Karpas-422 (cell line): ENCODE measurements around the gene LNX1. TPM values are rescaled to one million over a fixed set of nuclear protein-coding genes. Genes with fewer than 3 reads are reported as not detected.

Experiments used
- DNase-seq: peaks from one replicate; pipeline ENCODE4 v3.0.0-alpha.2; 2015
- H2AFZ ChIP-seq: fragments of 200-600 bp; sonication (generic); 2 replicates; pipeline ENCODE4 v1.6.1; 2014; ENCODE audit warnings: antibody characterized with exemption, low read length, mixed read lengths
- H3K27ac ChIP-seq: fragments of 200-600 bp; sonication (generic); 2 replicates; pipeline ENCODE4 v1.5.1; 2014; ENCODE audit warnings: mild to moderate bottlenecking, low read length, moderate library complexity
- H3K27me3 ChIP-seq: fragments of 200-600 bp; sonication (generic); 2 replicates; pipeline ENCODE4 v1.6.1; 2014; ENCODE audit warnings: low read length, mixed read lengths
- H3K36me3 ChIP-seq: fragments of 200-600 bp; sonication (generic); 2 replicates; pipeline ENCODE4 v1.6.1; 2014; ENCODE audit warnings: low read length, mixed read lengths; ENCODE audit not compliant: insufficient read depth
- H3K4me1 ChIP-seq: fragments of 200-600 bp; sonication (generic); 2 replicates; pipeline ENCODE4 v1.6.1; 2014; ENCODE audit warnings: mild to moderate bottlenecking, low read length, mixed read lengths
- H3K4me2 ChIP-seq: fragments of 200-600 bp; sonication (generic); 2 replicates; pipeline ENCODE4 v1.6.1; 2014; ENCODE audit warnings: low read length, low read depth, mild to moderate bottlenecking; ENCODE audit not compliant: poor library complexity, severe bottlenecking
- H3K4me3 ChIP-seq: fragments of 200-600 bp; sonication (generic); 2 replicates; pipeline ENCODE4 v1.5.1; 2014; ENCODE audit warnings: mild to moderate bottlenecking, antibody characterized with exemption, low read length, mixed read lengths
- H3K79me2 ChIP-seq: fragments of 200-600 bp; sonication (generic); 2 replicates; pipeline ENCODE4 v1.6.1; 2014; ENCODE audit warnings: mild to moderate bottlenecking, low read length, mixed read lengths
- H3K9ac ChIP-seq: fragments of 200-600 bp; sonication (generic); 2 replicates; pipeline ENCODE4 v1.6.0; 2014; ENCODE audit warnings: low read length
- H3K9me2 ChIP-seq: fragments of 200-600 bp; sonication (generic), shearing (Covaris generic); replicated peaks from 2 replicates; pipeline ENCODE4 v1.6.0; 2014; ENCODE audit warnings: mild to moderate bottlenecking, low read length, moderate library complexity; ENCODE audit not compliant: insufficient read depth
- H3K9me3 ChIP-seq: fragments of 300-700, 200-600 bp; sonication (generic); 2 replicates; pipeline ENCODE4 v1.6.1; 2014; ENCODE audit warnings: low read length, mixed read lengths
- H4K20me1 ChIP-seq: fragments of 200-600 bp; sonication (generic); 2 replicates; pipeline ENCODE4 v1.6.1; 2014; ENCODE audit warnings: mild to moderate bottlenecking, antibody characterized with exemption, low read length, low read depth; ENCODE audit not compliant: insufficient read depth
- total RNA-seq: library from RNA; depleted of rRNA; stranded (reverse); fragments of >200 nt; shearing (Covaris generic); gene quantifications from 2 replicates; pipeline ENCODE4 v1.2.3, GENCODE V29; 2014; ENCODE audit warnings: low replicate concordance

The LNX1 gene
- total RNA-seq, 1 experiment from 2014 or later: not detected

GRCh38 chr4:53497487-53498244 is 93.6 kb downstream of the LNX1 start:
- Histone ChIP-seq H3K9me2 (no peaks in the 10 kb centered on the region), H2AFZ (no peak overlapping the region), H3K4me1 (no peaks in the 10 kb centered on the region), H3K79me2 (no peaks in the 10 kb centered on the region), H3K27me3 (no peaks in the 10 kb centered on the region), H3K4me2 (no peak overlapping the region), H3K4me3 (no peak overlapping the region), H3K9me3 (no peaks in the 10 kb centered on the region), H4K20me1 (no peaks in the 10 kb centered on the region), H3K27ac (no peak overlapping the region), H3K36me3 (no peaks in the 10 kb centered on the region), H3K9ac (no peak overlapping the region)
- no peak for DNase-seq

DNA sequence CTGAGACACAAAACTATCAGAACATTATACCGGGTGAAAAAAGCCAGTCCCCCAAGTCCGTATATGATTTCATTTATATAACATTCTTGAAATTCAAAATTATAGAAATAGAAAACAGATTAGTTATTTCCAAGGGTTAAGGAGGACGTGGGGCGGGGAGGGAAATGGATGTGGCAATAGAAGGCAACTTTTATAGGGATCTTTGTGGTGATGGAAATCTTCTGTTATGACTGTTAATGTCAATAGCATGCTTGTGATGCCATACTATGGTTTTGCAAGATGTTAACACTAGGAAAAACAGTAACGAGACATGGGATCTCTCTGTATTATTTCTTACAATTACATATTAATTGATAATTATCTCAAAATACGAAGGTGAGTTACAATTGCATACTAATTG is 96.4 kb downstream of the LNX1 start:
- Histone ChIP-seq H4K20me1 (no peaks in the 10 kb centered on the region), H3K4me1 (no peaks in the 10 kb centered on the region), H3K9ac (no peak overlapping the region), H3K4me3 (no peak overlapping the region), H3K9me2 (no peaks in the 10 kb centered on the region), H3K36me3 (no peaks in the 10 kb centered on the region), H3K79me2 (no peaks in the 10 kb centered on the region), H3K4me2 (no peak overlapping the region), H3K27ac (no peak overlapping the region), H3K27me3 (no peaks in the 10 kb centered on the region), H2AFZ (no peak overlapping the region), H3K9me3 (no peaks in the 10 kb centered on the region)
- no peak for DNase-seq

DNA sequence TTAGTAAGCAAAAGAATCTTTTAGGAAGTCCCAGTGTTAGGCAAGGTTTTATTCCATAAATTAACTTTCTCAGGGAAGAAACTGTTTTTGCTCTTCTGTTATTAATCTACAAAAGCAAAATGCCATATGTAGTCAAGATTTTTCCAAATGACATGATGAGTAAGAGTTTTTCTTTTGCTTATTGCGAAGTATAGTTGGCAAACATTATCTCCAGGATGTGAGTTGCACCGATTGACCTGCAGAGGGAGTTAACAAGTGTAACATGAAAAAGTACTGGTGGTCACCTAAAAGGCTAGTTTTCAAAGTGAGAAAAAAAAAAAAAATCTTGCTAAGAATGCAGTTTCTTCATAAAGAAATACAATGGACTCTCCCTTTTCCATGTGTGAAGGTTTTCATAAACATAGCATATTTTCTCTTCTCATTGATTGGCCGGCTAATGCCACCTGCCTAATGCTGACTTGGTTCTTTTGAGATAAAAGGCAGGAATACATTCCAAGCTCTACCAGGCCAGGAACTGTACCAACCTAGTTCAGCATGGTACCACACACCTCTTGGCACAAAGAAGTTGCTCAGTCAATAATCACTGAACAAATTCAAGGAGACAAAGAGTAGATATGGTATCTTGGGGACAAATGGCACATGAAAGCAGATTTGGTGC is 100.2 kb downstream of the LNX1 start:
- H3K4me2 ChIP-seq: no peak overlapping the region
- no peaks in the 10 kb centered on the region for H3K79me2 ChIP-seq
- no peaks in the 10 kb centered on the region for H3K9me2 ChIP-seq
- no peak overlapping the region for H3K9ac ChIP-seq
- H3K27me3 ChIP-seq: no peaks in the 10 kb centered on the region
- H3K4me3 ChIP-seq: no peak overlapping the region
- no peaks in the 10 kb centered on the region for H3K9me3 ChIP-seq
- no peak overlapping the region for H2AFZ ChIP-seq
- no peaks in the 10 kb centered on the region for H4K20me1 ChIP-seq
- H3K36me3 ChIP-seq: no peaks in the 10 kb centered on the region
- H3K27ac ChIP-seq: no peak overlapping the region
- DNase-seq: peak; percentile 72
- H3K4me1 ChIP-seq: no peaks in the 10 kb centered on the region

DNA sequence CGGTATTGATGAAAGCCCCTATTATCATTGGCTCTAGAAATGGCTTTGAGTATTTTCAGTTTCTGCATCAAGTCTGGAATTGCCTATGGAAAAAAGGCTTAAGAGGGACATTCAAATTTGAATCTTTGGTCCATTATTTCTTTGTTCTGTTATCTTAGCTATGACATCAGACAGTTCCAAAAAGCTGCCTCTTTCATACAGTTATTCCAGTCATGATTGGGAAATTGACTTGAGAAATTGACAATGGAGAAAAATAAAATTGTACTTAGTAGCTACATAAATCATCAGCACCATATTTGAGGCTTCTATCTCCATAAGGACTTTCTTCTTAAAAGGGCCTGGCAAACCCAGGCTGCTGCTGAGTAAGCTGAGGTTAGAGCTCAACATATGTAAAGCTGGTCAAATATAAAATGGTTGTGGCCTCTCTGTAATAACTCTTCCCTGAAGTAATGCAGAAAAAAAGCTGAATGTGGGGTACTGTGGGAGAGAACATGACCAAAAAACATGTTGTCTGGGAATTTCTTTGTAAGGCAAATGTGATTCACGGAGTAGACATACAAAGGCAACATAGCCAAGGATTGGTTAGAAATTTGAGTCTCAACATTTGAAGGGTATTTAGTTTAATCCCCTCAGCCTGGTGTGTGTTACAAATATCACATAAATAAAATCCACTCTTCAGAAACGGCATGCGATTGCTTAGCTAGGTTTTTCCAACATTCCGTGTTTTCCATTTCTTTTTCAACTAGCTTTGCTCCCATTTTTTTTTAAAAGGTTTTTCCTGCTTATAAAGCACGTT is 100.9 kb downstream of the LNX1 start:
- Histone ChIP-seq H4K20me1 (no peaks in the 10 kb centered on the region), H3K27me3 (no peaks in the 10 kb centered on the region), H3K9me2 (no peaks in the 10 kb centered on the region), H3K79me2 (no peaks in the 10 kb centered on the region), H3K9me3 (no peaks in the 10 kb centered on the region), H3K27ac (no peak overlapping the region), H3K4me1 (no peaks in the 10 kb centered on the region), H3K9ac (no peak overlapping the region), H3K36me3 (no peaks in the 10 kb centered on the region), H3K4me2 (no peak overlapping the region), H2AFZ (no peak overlapping the region), H3K4me3 (no peak overlapping the region)
- no peak for DNase-seq

DNA sequence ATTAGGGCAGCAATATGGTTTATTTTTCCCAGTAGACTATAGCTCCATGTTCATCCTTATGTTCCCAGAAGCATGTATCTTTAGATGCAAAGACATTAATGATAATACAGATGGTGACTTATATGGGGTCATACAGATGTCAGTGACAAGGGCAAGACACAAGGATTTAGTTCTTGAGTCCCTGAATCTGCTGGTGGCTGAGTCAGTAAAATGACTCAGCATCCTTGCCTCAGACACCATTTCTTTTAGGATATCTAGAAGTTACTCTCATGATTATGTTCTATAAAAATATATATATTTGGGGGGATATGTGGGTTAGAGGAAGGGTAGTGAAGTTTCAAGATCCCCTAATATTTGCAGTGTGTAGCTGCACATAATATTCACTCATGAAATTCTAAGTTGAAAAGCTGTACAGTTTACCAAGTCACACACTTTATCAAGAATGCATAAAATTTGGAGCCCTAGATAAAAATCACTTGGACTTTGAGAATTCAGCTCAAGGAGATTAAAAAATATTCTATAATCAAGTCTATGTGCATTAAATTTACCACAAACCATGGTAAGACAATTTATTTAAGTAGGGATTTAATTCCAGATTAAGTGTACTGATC is 101.9 kb downstream of the LNX1 start:
- Histone ChIP-seq H3K4me3 (no peak overlapping the region), H4K20me1 (no peaks in the 10 kb centered on the region), H3K4me1 (no peaks in the 10 kb centered on the region), H3K9ac (no peak overlapping the region), H3K4me2 (no peak overlapping the region), H3K9me2 (no peaks in the 10 kb centered on the region), H3K27me3 (no peaks in the 10 kb centered on the region), H3K79me2 (no peaks in the 10 kb centered on the region), H3K36me3 (no peaks in the 10 kb centered on the region), H3K9me3 (no peaks in the 10 kb centered on the region), H3K27ac (no peak overlapping the region), H2AFZ (no peak overlapping the region)
- no peak for DNase-seq

GRCh38 chr4:53487766-53488165 is 103.5 kb downstream of the LNX1 start:
- no peak overlapping the region for H3K9ac ChIP-seq
- no peaks in the 10 kb centered on the region for H3K27me3 ChIP-seq

DNA sequence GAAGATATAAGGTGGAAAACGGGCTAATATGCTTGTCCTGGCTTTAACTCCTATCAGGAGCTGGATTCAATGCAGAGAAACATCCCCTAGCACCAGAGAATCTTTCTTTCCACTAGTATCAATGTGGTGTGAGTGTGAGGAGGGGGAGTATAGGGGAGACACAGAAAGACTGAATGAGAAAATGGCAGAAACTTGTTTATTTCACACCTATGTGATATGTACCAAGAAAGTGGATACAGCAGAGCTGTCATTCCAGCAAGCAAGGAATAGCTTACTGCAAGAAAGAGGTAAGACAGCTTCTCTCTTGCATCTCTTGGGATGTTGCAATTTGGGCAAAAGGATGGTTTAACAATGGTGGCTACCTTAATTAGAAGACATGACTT is 105.6 kb downstream of the LNX1 start:
- no peak overlapping the region for H3K27ac ChIP-seq
- H3K4me2 ChIP-seq: no peak overlapping the region
- no peak overlapping the region for H3K4me3 ChIP-seq
- DNase-seq: no peak
- no peaks in the 10 kb centered on the region for H3K9me3 ChIP-seq
- H3K9ac ChIP-seq: no peak overlapping the region
- H4K20me1 ChIP-seq: no peaks in the 10 kb centered on the region
- H3K27me3 ChIP-seq: no peaks in the 10 kb centered on the region
- H3K36me3 ChIP-seq: no peaks in the 10 kb centered on the region
- H3K79me2 ChIP-seq: no peaks in the 10 kb centered on the region
- no peaks in the 10 kb centered on the region for H3K4me1 ChIP-seq
- H3K9me2 ChIP-seq: no peaks in the 10 kb centered on the region
- no peak overlapping the region for H2AFZ ChIP-seq

More at GRCh38 chr4:53487766-53488165, 103.5 kb downstream of the LNX1 start:
- Histone ChIP-seq H3K9me3 (no peaks in the 10 kb centered on the region), H3K79me2 (no peaks in the 10 kb centered on the region), H2AFZ (no peak overlapping the region), H3K9me2 (no peaks in the 10 kb centered on the region), H3K4me3 (no peak overlapping the region), H4K20me1 (no peaks in the 10 kb centered on the region), H3K4me1 (no peaks in the 10 kb centered on the region), H3K36me3 (no peaks in the 10 kb centered on the region), H3K27ac (no peak overlapping the region), H3K4me2 (no peak overlapping the region)
- no peak for DNase-seq
